PFSK-1 (cell line): ENCODE results near the gene RABGAP1L.

Source experiments
- FOXP2 ChIP-seq: optimal IDR thresholded peaks from 2 replicates; pipeline ENCODE3; 2011; ENCODE audit warnings: borderline replicate concordance, control low read depth, inconsistent platforms; ENCODE audit not compliant: insufficient read depth; ENCODE audit errors: extremely low read length, extremely low read depth
- POLR2AphosphoS5 ChIP-seq: IDR thresholded peaks from 2 replicates; pipeline ENCODE4 v1.6.1; 2012; ENCODE audit warnings: low read depth, mild to moderate bottlenecking, control low read depth, low read length, moderate library complexity
- REST ChIP-seq, 2 experiments: IDR thresholded peaks; 2 replicates each; pipeline versions ENCODE4 v1.6.1 to v1.8.0; 2011 to 2012; ENCODE audit warnings: low read depth in 2 of 2, low read length in 2 of 2, control low read depth in 1 of 2, inconsistent platforms in 1 of 2, mild to moderate bottlenecking in 1 of 2, moderate library complexity in 1 of 2; ENCODE audit not compliant: insufficient read depth in 1 of 2
- SIN3A ChIP-seq: IDR thresholded peaks from 2 replicates; pipeline ENCODE4 v1.6.1; 2012; ENCODE audit warnings: mild to moderate bottlenecking, low read length, moderate library complexity, borderline replicate concordance; ENCODE audit not compliant: insufficient read depth
- TAF1 ChIP-seq: IDR thresholded peaks from 2 replicates; pipeline ENCODE4 v1.6.1; 2012; ENCODE audit warnings: low read length, control low read depth, borderline replicate concordance; ENCODE audit not compliant: insufficient read depth

Gene RABGAP1L

DNA sequence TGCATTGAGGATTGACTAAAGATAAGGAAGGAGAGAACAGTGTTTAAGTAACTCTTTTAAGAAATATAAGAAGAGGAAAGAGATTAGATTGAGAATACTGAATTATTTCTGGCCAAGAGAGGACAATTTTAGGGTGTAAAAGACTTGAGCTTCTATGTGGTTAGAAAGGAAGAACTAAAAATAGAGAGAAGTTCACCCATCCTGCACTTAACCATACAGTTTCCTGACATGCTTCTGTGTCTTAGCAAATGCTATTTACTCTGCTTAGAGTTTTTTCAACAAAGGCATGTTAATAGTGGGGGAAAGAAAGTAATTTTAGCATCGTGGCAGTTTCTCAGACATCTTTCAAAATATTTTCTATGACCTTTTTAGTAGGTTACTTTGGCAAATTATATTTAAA lies 165.6 kb downstream of the RABGAP1L start:
- TF ChIP-seq SIN3A (no peak), TAF1 (no peak), REST (IDR thresholded peaks at IDR 0.05; ENCODE audit: insufficient read depth in 1 of 2, low read depth in 2 of 2, low read length in 2 of 2) (no peak), FOXP2 (no peak), POLR2AphosphoS5 (no peak)

DNA sequence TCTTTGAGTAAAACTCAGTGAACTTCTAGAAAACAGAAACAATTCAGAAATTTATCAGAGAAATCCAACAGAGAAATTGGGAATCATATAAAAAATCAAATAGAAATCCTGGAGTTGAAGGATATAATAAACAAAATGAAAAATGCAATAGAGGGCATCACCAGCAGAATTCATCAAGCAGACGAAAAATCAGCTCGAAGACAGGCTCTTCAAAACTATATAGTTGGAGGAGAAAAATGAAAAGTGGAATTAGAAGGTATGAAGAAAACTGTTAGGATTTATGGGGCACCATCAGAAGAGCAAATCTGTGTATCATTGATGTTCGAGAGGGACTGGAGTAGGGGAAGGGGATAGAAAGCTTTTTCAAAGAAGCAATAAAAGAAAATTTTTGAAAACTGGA lies 167.0 kb downstream of the RABGAP1L start:
- no peak for TF ChIP-seq POLR2AphosphoS5
- TF ChIP-seq REST (IDR thresholded peaks at IDR 0.05; ENCODE audit: insufficient read depth in 1 of 2, low read depth in 2 of 2, low read length in 2 of 2) = no peak
- TF ChIP-seq FOXP2 = no peak
- TF ChIP-seq TAF1 = no peak
- no peak for TF ChIP-seq SIN3A

DNA sequence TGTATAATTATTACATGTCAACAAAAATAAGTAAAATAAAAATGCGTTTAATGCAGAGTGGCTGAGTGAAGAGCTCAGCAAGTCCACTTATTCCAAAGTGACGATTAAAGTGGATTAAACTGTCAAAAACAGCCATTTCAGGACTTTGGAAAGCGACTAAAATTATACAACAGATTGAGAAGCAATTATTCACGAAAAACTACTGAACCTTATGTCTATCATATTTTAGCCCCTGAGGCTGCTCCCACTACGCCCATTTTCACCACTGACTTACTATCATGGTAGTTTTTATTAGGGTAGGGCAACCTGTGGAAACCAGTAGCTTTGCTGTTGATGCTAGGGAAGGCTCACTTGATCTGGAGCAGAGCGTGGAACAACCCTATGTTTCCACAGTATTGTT lies 174.1 kb downstream of the RABGAP1L start:
- no peak for TF ChIP-seq FOXP2
- no peak for TF ChIP-seq POLR2AphosphoS5
- TF ChIP-seq REST (IDR thresholded peaks at IDR 0.05; ENCODE audit: insufficient read depth in 1 of 2, low read depth in 2 of 2, low read length in 2 of 2) = peak in 1 of 2 experiments; percentile 56; a peak in 2 of 4 replicates
- no peak for TF ChIP-seq TAF1

DNA sequence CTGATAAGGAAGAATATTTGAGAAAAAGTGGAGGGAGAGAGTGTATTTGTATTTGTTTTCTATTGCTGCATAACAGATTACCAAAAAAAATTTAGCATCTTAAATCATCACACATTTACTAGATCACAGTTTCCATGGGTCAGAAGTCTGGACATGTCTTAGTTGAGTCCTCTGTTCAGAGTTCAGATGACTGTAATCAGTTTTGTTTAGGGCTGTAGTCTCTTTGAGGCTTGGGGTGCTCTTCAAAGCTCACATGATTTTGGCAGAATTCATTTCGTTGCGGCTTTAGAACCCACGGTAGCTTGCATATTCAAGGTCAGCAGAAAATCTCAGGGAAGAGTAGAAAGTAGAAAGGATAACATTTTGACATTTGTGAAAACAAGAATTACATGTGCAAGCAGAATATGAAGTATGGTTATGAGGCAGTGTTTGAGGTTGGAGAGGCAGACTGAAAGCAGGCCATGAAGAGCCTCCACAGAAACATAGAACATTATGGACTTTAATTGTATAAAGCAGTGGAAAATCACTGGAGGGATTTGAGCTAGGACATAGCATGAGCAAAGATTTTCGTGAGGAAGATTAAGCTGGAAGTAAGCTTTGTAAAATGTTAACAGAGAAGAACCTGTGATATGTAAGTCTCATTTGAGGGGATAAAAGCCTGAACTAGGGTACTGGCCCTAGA lies 177.8 kb downstream of the RABGAP1L start:
- TF ChIP-seq POLR2AphosphoS5 (no peak), REST (IDR thresholded peaks at IDR 0.05; ENCODE audit: insufficient read depth in 1 of 2, low read depth in 2 of 2, low read length in 2 of 2) (no peak), SIN3A (no peak), FOXP2 (no peak), TAF1 (no peak)

DNA sequence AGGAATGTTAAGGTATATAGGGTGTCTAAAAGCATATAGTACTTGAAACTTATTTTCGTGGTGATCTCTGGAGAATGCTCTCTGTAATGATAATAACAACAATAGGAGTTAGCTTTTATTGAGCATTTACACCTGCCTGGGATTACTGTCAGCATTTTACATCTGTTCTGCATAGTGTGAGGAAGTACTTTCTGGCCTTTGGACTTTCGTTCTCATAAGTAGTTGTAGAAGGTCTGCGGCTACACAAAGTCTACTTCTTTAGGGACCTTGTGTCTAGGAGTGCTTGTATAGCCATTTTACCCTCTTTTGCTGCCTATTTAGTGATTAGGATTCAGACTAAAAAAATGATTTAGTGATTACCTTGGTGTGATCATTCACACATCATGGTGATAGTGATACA lies 184.8 kb downstream of the RABGAP1L start:
- TF ChIP-seq FOXP2 = no peak
- TF ChIP-seq TAF1 = no peak
- TF ChIP-seq REST (IDR thresholded peaks at IDR 0.05; ENCODE audit: insufficient read depth in 1 of 2, low read depth in 2 of 2, low read length in 2 of 2) = no peak
